Calu3 (cell line): Measurements from ENCODE around the gene TREM1. TPM values are rescaled to one million over a fixed set of nuclear protein-coding genes. Genes with fewer than 3 reads are reported as not detected.

Experiments
- BruUV-seq: library from RNA; stranded (reverse); fragments of 400-500 nt; replicated peaks from 2 replicates; lab custom pipeline; 2021; lab: Mats Ljungman, UMichigan
- CTCF ChIA-PET: fragments of 300-600 bp; sonication (Branson Sonifier 250); formaldehyde crosslinking; loops from one replicate; lab custom pipeline; 2022; ENCODE audit warnings: antibody characterized with exemption; lab: Charles Lee
- DNase-seq: peaks from one replicate; pipeline ENCODE4 v3.0.0; 2022
- H3K27ac Mint-ChIP-seq: one replicate; pipeline ENCODE4 v1.8.0; 2022; ENCODE audit warnings: mixed read lengths; ENCODE audit not compliant: unreplicated experiment
- H3K27me3 Mint-ChIP-seq: one replicate; pipeline ENCODE4 v1.8.0; 2022; ENCODE audit warnings: mixed read lengths; ENCODE audit not compliant: unreplicated experiment
- H3K36me3 Mint-ChIP-seq: one replicate; pipeline ENCODE4 v1.8.0; 2022; ENCODE audit warnings: mild to moderate bottlenecking, moderate library complexity, mixed read lengths; ENCODE audit not compliant: insufficient read depth, unreplicated experiment
- H3K4me1 Mint-ChIP-seq: one replicate; pipeline ENCODE4 v1.8.0; 2022; ENCODE audit warnings: mild to moderate bottlenecking, low read depth, mixed read lengths; ENCODE audit not compliant: unreplicated experiment
- H3K4me3 Mint-ChIP-seq: one replicate; pipeline ENCODE4 v1.8.0; 2022; ENCODE audit warnings: mild to moderate bottlenecking, low read depth, moderate library complexity, mixed read lengths; ENCODE audit not compliant: unreplicated experiment
- H3K9me3 Mint-ChIP-seq: one replicate; pipeline ENCODE4 v1.8.0; 2022; ENCODE audit warnings: low read depth, mixed read lengths; ENCODE audit not compliant: unreplicated experiment
- CTCF ChIP-seq: fragments of 200-600 bp; IDR thresholded peaks from one replicate; pipeline ENCODE4 v1.8.0; 2022; ENCODE audit warnings: antibody characterized with exemption; ENCODE audit not compliant: unreplicated experiment
- intact Hi-C: fragments of 100-400 bp; cut with micrococcal nuclease; formaldehyde crosslinking; loops from one replicate; pipeline ENCODE4 v1.10.0; 2022; ENCODE audit not compliant: unreplicated experiment
- total RNA-seq: library from RNA; stranded (reverse); gene quantifications from 2 replicates; pipeline ENCODE4 v1.2.3, GENCODE V29; 2022

Gene TREM1
- total RNA-seq, 1 experiment from 2014 or later, result 1.4 TPM

- peak; percentile 24 for DNase-seq
- BruUV-seq, result no TSS peak
- peaks cover 5% of the 10 kb centered on the region for H3K9me3 Mint-ChIP-seq
- CTCF ChIA-PET, result no interaction called here
- intact Hi-C loops, result no loop called here
- H3K4me3 Mint-ChIP-seq, result no peak overlapping the region
- peaks cover 5% of the 10 kb centered on the region for H3K36me3 Mint-ChIP-seq
- peaks cover 42% of the 10 kb centered on the region for H3K4me1 Mint-ChIP-seq
- no peak overlapping the region for H3K27ac Mint-ChIP-seq
- H3K27me3 Mint-ChIP-seq, result no peaks in the 10 kb centered on the region
- TF ChIP-seq CTCF, result no peak
These were observed 1.8 kb downstream of the TREM1 start for GRCh38 chr6:41284726-41285125.

- intact Hi-C loops, result no loop called here
- BruUV-seq, result no TSS peak
- Mint-ChIP-seq H3K9me3 (peaks cover 5% of the 10 kb centered on the region), H3K27me3 (no peaks in the 10 kb centered on the region), H3K4me1 (peaks cover 50% of the 10 kb centered on the region), H3K36me3 (peaks cover 5% of the 10 kb centered on the region), H3K4me3 (no peak overlapping the region), H3K27ac (no peak overlapping the region)
- CTCF ChIA-PET, result no interaction called here
- no peak for DNase-seq
- no peak for TF ChIP-seq CTCF
These were observed 2.9 kb downstream of the TREM1 start for GRCh38 chr6:41283600-41283999.

GRCh38 chr6:41280381-41281057 lies 6.0 kb downstream of the TREM1 start:
- no peak overlapping the region for H3K4me3 Mint-ChIP-seq
- peak overlapping the region; percentile 25 for H3K27ac Mint-ChIP-seq
- H3K4me1 Mint-ChIP-seq, result peaks cover 28% of the 10 kb centered on the region
- TF ChIP-seq CTCF, result no peak
- peaks cover 17% of the 10 kb centered on the region for H3K27me3 Mint-ChIP-seq
- CTCF ChIA-PET, result no interaction called here
- peak; percentile 63 for DNase-seq
- intact Hi-C loops, result no loop called here
- H3K36me3 Mint-ChIP-seq, result no peaks in the 10 kb centered on the region
- peaks cover 5% of the 10 kb centered on the region for H3K9me3 Mint-ChIP-seq
- BruUV-seq, result no TSS peak

- no peak overlapping the region for H3K27ac Mint-ChIP-seq
- DNase-seq, result peak; percentile 83
- no TSS peak for BruUV-seq
- CTCF ChIA-PET, result interaction anchor here (0.6 to 1.5 kb wide), 9 partner anchors 9 to 204 kb away, joined by 3 to 8 read pairs (median 3); no protein-coding TSS in a partner anchor
- no peaks in the 10 kb centered on the region for H3K36me3 Mint-ChIP-seq
- H3K27me3 Mint-ChIP-seq, result peaks cover 30% of the 10 kb centered on the region
- peaks cover 28% of the 10 kb centered on the region for H3K4me1 Mint-ChIP-seq
- intact Hi-C loops, result loop anchor here (1.0 kb wide), 1 partner anchor 40 kb away; no protein-coding TSS in a partner anchor
- H3K9me3 Mint-ChIP-seq, result peaks cover 5% of the 10 kb centered on the region
- TF ChIP-seq CTCF, result peak; percentile 65
- no peak overlapping the region for H3K4me3 Mint-ChIP-seq
These were observed 7.6 kb downstream of the TREM1 start for GRCh38 chr6:41278699-41279405.
